Neural crest cell (in vitro differentiated cells): Measurements from ENCODE around the gene TFIP11. TPM values are rescaled to one million over a fixed set of nuclear protein-coding genes. Genes with fewer than 3 reads are reported as not detected.
A peak's percentile ranks its signal among the peaks of the same experiment; 100 is the strongest.

Source experiments
- DNase-seq: peaks from one replicate; pipeline ENCODE4 v3.0.0; 2021; ENCODE audit warnings: low read depth, mixed read lengths, low spot score
- H3K27ac Mint-ChIP-seq: one replicate; pipeline ENCODE4 v1.8.0; 2021; ENCODE audit warnings: mild to moderate bottlenecking, mixed read lengths; ENCODE audit not compliant: unreplicated experiment
- H3K27me3 Mint-ChIP-seq: 2 replicates; pipeline ENCODE4 v1.8.0; 2021; ENCODE audit warnings: low read depth, mild to moderate bottlenecking, mixed read lengths
- H3K36me3 Mint-ChIP-seq: 2 replicates; pipeline ENCODE4 v1.8.0; 2021; ENCODE audit warnings: low read depth, mild to moderate bottlenecking, mixed read lengths
- H3K4me1 Mint-ChIP-seq: 2 replicates; pipeline ENCODE4 v1.8.0; 2021; ENCODE audit warnings: mixed read lengths
- H3K4me3 Mint-ChIP-seq: one replicate; pipeline ENCODE4 v1.8.0; 2021; ENCODE audit warnings: mild to moderate bottlenecking, mixed read lengths
- H3K9me3 Mint-ChIP-seq: 2 replicates; pipeline ENCODE4 v1.8.0; 2021; ENCODE audit warnings: mixed read lengths
- CTCF ChIP-seq: fragments of 200-600 bp; sonication (generic); conservative IDR thresholded peaks from 2 replicates; pipeline ENCODE4 v1.5.0; 2021; ENCODE audit warnings: antibody characterized with exemption, mild to moderate bottlenecking
- total RNA-seq: library from RNA; stranded (reverse); gene quantifications from 2 replicates; pipeline ENCODE4 v1.2.1, GENCODE V29; 2021

TFIP11 gene
- total RNA-seq, 1 donor from 2014 or later = 33.6 TPM

GRCh38 chr22:26448941-26449340, 63.3 kb downstream of the TFIP11 start:
- no peak overlapping the region for H3K27ac Mint-ChIP-seq
- peaks cover 7% of the 10 kb centered on the region for H3K36me3 Mint-ChIP-seq
- no peaks in the 10 kb centered on the region for H3K4me1 Mint-ChIP-seq
- H3K4me3 Mint-ChIP-seq = no peak overlapping the region
- no peaks in the 10 kb centered on the region for H3K27me3 Mint-ChIP-seq
- no peaks in the 10 kb centered on the region for H3K9me3 Mint-ChIP-seq
- TF ChIP-seq CTCF = no peak
- no peak for DNase-seq

DNA sequence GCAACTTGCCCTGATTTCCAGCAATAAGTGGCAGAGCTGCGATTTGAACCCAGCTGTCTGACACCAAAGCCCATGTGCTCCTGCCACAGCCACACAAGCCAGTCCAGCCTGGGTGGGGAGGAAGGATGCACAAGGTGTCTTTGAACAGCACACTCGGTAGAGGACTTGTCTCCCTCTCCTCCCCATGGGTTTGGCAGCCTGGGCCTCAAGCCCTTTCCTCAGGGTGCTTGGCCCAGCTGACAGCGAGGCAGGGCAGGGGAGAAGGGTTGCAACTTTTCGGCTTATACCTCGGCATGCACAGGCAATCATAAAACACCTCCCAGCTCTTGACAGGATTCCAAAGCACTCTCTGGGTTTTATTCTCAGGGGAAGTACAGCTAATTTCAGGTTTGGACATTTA, 63.9 kb downstream of the TFIP11 start:
- no peak for DNase-seq
- Mint-ChIP-seq H3K36me3 (peaks cover 7% of the 10 kb centered on the region), H3K27me3 (no peaks in the 10 kb centered on the region), H3K27ac (no peak overlapping the region), H3K9me3 (no peaks in the 10 kb centered on the region), H3K4me3 (no peak overlapping the region), H3K4me1 (no peaks in the 10 kb centered on the region)
- TF ChIP-seq CTCF = no peak

- no peaks in the 10 kb centered on the region for H3K27me3 Mint-ChIP-seq
- peaks cover 7% of the 10 kb centered on the region for H3K36me3 Mint-ChIP-seq
- peak overlapping the region; percentile 43 for H3K27ac Mint-ChIP-seq
- no peak for DNase-seq
- no peak for TF ChIP-seq CTCF
- no peaks in the 10 kb centered on the region for H3K9me3 Mint-ChIP-seq
- no peak overlapping the region for H3K4me3 Mint-ChIP-seq
- no peaks in the 10 kb centered on the region for H3K4me1 Mint-ChIP-seq
These were observed 64.5 kb downstream of the TFIP11 start for GRCh38 chr22:26447584-26448329.

DNA sequence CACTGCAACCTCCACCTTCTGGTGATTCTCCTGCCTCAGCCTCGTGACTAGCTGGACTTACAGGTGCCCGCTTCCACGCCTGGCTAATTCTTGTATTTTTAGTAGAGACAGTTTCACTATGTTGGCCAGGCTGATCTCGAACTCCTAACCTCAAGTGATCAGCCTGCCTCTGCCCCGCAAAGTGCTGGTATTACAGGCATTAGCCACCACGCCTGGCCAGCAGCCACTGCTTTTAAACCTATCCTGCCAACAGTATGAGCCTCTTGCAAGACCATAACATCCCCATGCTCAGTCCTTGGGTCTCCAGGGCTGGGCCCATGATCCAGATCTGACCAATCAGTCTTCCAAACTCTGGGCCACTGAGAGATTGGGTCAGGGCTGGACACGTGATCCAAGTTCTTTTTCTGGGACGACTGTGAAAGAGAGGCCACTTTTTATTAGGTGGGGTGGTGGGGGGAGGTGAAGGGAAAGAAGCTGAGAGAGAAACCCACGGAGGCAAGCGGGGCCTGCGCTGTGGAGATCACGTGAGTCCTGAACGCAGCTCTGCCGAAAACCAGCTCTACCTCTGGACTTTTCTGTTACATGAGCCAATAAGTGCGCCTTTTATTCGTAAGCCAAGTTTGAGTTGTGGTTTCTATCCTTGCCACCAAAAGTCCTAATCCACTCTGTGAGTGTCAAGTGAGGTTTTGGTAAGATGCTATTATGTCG, 65.3 kb downstream of the TFIP11 start:
- Mint-ChIP-seq H3K4me3 (no peak overlapping the region), H3K9me3 (no peaks in the 10 kb centered on the region), H3K36me3 (peaks cover 7% of the 10 kb centered on the region), H3K27me3 (no peaks in the 10 kb centered on the region), H3K27ac (no peak overlapping the region), H3K4me1 (no peaks in the 10 kb centered on the region)
- DNase-seq = no peak
- no peak for TF ChIP-seq CTCF

DNA sequence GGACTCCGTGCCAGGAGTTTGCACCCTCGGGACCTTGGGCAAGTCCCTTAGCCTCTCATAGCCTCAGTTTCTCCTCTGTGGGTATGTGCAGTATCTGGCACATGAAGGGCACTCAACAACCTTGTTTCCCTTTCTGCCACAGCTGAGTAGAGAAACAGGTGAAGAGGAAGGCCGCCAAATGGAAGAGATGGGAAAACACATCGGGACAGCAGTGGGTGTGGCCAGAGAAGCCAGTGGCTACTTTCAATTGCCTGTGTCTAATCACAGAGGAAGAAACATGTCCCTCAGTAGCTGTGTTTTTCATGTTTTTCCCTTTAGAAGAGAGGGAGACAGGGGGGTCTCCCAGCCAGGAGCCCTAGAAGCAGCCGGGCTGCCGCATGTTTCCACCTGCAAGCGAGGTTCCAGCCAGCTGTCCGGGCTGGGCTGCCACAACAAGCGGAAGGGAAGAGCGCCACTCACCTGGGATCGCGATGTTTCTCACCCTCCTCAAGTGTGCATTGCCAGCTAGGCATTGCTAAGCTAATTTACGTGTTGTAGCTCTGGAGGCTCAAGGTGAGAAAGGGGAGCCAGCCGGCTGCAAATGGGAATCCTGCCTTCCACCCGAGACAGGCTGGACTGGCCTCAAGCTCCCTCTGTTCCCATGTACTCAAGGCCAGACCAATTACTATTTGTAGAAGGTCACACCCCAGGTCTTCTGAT, 66.5 kb downstream of the TFIP11 start:
- DNase-seq = no peak
- no peaks in the 10 kb centered on the region for H3K9me3 Mint-ChIP-seq

More for the DNA sequence above, 66.5 kb downstream of the TFIP11 start:
- Mint-ChIP-seq H3K27ac (no peak overlapping the region), H3K27me3 (no peaks in the 10 kb centered on the region), H3K4me1 (no peaks in the 10 kb centered on the region), H3K4me3 (no peak overlapping the region), H3K36me3 (peaks cover 3% of the 10 kb centered on the region)
- no peak for TF ChIP-seq CTCF
